SK-N-SH (cell line): Measurements from ENCODE around the gene ZNF530. TPM values are rescaled to one million over a fixed set of nuclear protein-coding genes. Genes with fewer than 3 reads are reported as not detected.
A peak's percentile ranks its signal among the peaks of the same experiment; 100 is the strongest.

Experiments used
- CTCF ChIA-PET: fragments of 300-600, 350-600 bp; formaldehyde crosslinking; extraction: SDS; loops from one replicate; lab custom pipeline; 2021; lab: Yijun Ruan, JAX
- POLR2A ChIA-PET: fragments of 350-600 bp; sonication (Branson Sonifier 250); formaldehyde crosslinking; extraction: SDS; loops from one replicate; lab custom pipeline; 2020; ENCODE audit warnings: antibody characterized with exemption, inconsistent platforms; lab: Yijun Ruan, JAX
- DNase-seq: peaks from one replicate; pipeline ENCODE4 v3.0.0; 2012
- H2AFZ ChIP-seq: fragments of 200-600 bp; sonication (generic); 2 replicates; pipeline ENCODE4 v1.8.1; 2016; ENCODE audit warnings: antibody characterized with exemption, mild to moderate bottlenecking, low read depth
- H3F3A ChIP-seq: fragments of 200-600 bp; sonication (generic); replicated peaks from 2 replicates; pipeline ENCODE3; 2016; ENCODE audit warnings: antibody characterized with exemption, mild to moderate bottlenecking; ENCODE audit not compliant: insufficient read depth
- H3K27ac ChIP-seq, 2 experiments: fragments of 200-500 bp in 1 of 2; fragments of 200-600 bp in 1 of 2; sonication (Bioruptor generic) in 1 of 2; sonication (generic), shearing (Covaris generic) in 1 of 2; 2 replicates each; pipeline versions ENCODE4 v1.5.1 to v1.6.1; 2014 to 2016; ENCODE audit warnings: low read depth in 2 of 2, inconsistent platforms in 1 of 2, low read length in 1 of 2, mild to moderate bottlenecking in 1 of 2, mixed read lengths in 1 of 2
- H3K27me3 ChIP-seq: fragments of 200-600 bp; sonication (generic), shearing (Covaris generic); 2 replicates; pipeline ENCODE4 v1.6.1; 2016; ENCODE audit warnings: mixed run types; ENCODE audit not compliant: insufficient read depth
- H3K36me3 ChIP-seq, 2 experiments: fragments of 200-500 bp in 1 of 2; fragments of 200-600 bp in 1 of 2; sonication (Bioruptor generic) in 1 of 2; sonication (generic) in 1 of 2; replicated peaks in 1 of 2; 2 replicates each; pipeline versions ENCODE3 to v1.5.1; 2014 to 2016; ENCODE audit warnings: low read length in 1 of 2, mild to moderate bottlenecking in 1 of 2; ENCODE audit not compliant: insufficient read depth in 2 of 2, control insufficient read depth in 1 of 2
- H3K4me1 ChIP-seq, 2 experiments: fragments of 200-500 bp in 1 of 2; fragments of 200-600 bp in 1 of 2; sonication (Bioruptor generic) in 1 of 2; sonication (generic), shearing (Covaris generic) in 1 of 2; 2 replicates each; pipeline versions ENCODE4 v1.5.1 to v1.6.1; 2014 to 2016; ENCODE audit warnings: low read depth in 1 of 2, low read length in 1 of 2, mixed run types in 1 of 2; ENCODE audit not compliant: insufficient read depth in 2 of 2, control insufficient read depth in 1 of 2
- H3K4me2 ChIP-seq: fragments of 200-600 bp; sonication (generic), shearing (Covaris generic); 2 replicates; pipeline ENCODE4 v1.6.1; 2017; ENCODE audit warnings: mixed run types
- H3K4me3 ChIP-seq, 2 experiments: fragments of 200-500 bp in 1 of 2; fragments of 200-600 bp in 1 of 2; sonication (Bioruptor generic) in 1 of 2; sonication (generic), shearing (Covaris generic) in 1 of 2; 2 replicates each; pipeline versions ENCODE4 v1.5.1 to v1.8.1; 2014 to 2016; ENCODE audit warnings: low read depth in 2 of 2, inconsistent platforms in 1 of 2, low read length in 1 of 2, mild to moderate bottlenecking in 1 of 2, mixed read lengths in 1 of 2, moderate library complexity in 1 of 2
- H3K79me2 ChIP-seq: fragments of 200-600 bp; sonication (generic); 2 replicates; pipeline ENCODE4 v1.8.1; 2017; ENCODE audit warnings: mild to moderate bottlenecking; ENCODE audit not compliant: insufficient read depth
- H3K9ac ChIP-seq: fragments of 200-600 bp; sonication (generic); 2 replicates; pipeline ENCODE4 v1.6.1; 2017; ENCODE audit warnings: mixed run types
- H3K9me2 ChIP-seq: fragments of 200-600 bp; sonication (generic); 2 replicates; pipeline ENCODE4 v1.6.1; 2017; ENCODE audit warnings: mixed run types
- H3K9me3 ChIP-seq: fragments of 200-600 bp; sonication (generic); 2 replicates; pipeline ENCODE4 v1.6.1; 2017; ENCODE audit warnings: mixed run types, mild to moderate bottlenecking, moderate library complexity
- H4K20me1 ChIP-seq: fragments of 200-600 bp; sonication (generic); 2 replicates; pipeline ENCODE4 v1.6.1; 2017; ENCODE audit warnings: mild to moderate bottlenecking, mixed run types; ENCODE audit not compliant: insufficient read depth
- CTCF ChIP-seq: fragments of 200-600 bp; sonication (generic); IDR thresholded peaks from 2 replicates; pipeline ENCODE4 v1.6.1; 2017; ENCODE audit warnings: antibody characterized with exemption, mild to moderate bottlenecking, moderate library complexity
- ELF1 ChIP-seq: IDR thresholded peaks from 2 replicates; pipeline ENCODE4 v1.4.0; 2012
- FOXJ3 ChIP-seq: sonication (generic); formaldehyde crosslinking; IDR thresholded peaks from 2 replicates; pipeline ENCODE4 v1.5.1; 2020; ENCODE audit warnings: mild to moderate bottlenecking, missing genetic modification reagents
- FOXM1 ChIP-seq: IDR thresholded peaks from 2 replicates; pipeline ENCODE4 v1.4.0; 2012; ENCODE audit warnings: low read depth, mild to moderate bottlenecking
- GATA2 ChIP-seq: sonication (generic); formaldehyde crosslinking; IDR thresholded peaks from 2 replicates; pipeline ENCODE4 v1.5.0; 2020; ENCODE audit warnings: mild to moderate bottlenecking, missing genetic modification reagents
- NFIC ChIP-seq: IDR thresholded peaks from 2 replicates; pipeline ENCODE4 v1.4.0; 2012; ENCODE audit warnings: borderline replicate concordance
- REST ChIP-seq: IDR thresholded peaks from 2 replicates; pipeline ENCODE4 v1.6.1; 2012; ENCODE audit warnings: mild to moderate bottlenecking, low read depth, low read length, moderate library complexity
- RFX5 ChIP-seq: IDR thresholded peaks from 2 replicates; pipeline ENCODE4 v1.6.1; 2012; ENCODE audit warnings: mild to moderate bottlenecking, improper control_type of control experiment, low read length
- TAF1 ChIP-seq: IDR thresholded peaks from 2 replicates; pipeline ENCODE4 v1.6.1; 2012; ENCODE audit warnings: low read depth, mild to moderate bottlenecking, low read length, moderate library complexity, borderline replicate concordance
- WGBS: methylation state at CpG from one replicate; pipeline ENCODE4 v1.1.6; 2017; ENCODE audit warnings: low lambda C conversion rate; 5-methylcytosine and 5-hydroxymethylcytosine counted together
- polyA plus RNA-seq, 3 experiments: library from polyadenylated mRNA; depleted of rRNA; stranded (reverse); fragments of >200 nt; gene quantifications; 2 replicates each; pipeline ENCODE4 v1.2.3, GENCODE V29; 2012
- TF ChIP-seq, protein P1 (sequence below): IDR thresholded peaks from 2 replicates; pipeline ENCODE4; 2012
- TF ChIP-seq, protein P2 (sequence below): IDR thresholded peaks from 2 replicates; pipeline ENCODE4 v1.4.0; 2012; ENCODE audit warnings: low read depth, borderline replicate concordance
- TF ChIP-seq, protein P3 (sequence below): fragments of 150-350 bp; IDR thresholded peaks from 2 replicates; pipeline ENCODE4 v1.6.1; 2016; ENCODE audit warnings: mild to moderate bottlenecking, low read depth, low read length
- TF ChIP-seq, protein P4 (sequence below): IDR thresholded peaks from 2 replicates; pipeline ENCODE4 v1.4.0; 2012; ENCODE audit warnings: low read depth, borderline replicate concordance

Gene ZNF530
- polyA plus RNA-seq, 1 of the 3 experiments (the other 2 are of a cell fraction) = 4.6 TPM

DNA sequence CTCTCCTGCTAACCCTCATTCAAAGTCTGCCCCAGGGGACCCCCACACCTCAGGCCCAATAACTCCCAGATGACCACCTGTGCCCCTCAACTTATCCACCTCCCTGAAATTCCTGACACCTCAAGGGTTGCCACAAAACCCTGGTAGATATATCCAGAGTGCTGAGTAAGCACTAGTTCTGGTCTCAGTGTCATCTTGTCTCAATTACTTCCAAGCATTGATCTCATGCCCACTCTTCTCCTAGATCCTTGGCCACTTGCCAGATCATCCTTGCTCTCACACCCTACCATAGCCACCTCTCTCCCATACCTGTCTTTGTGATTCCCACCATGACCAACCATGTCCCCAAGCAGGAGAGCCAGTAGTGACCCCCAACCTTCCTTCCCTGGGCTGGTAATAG, 23.0 kb upstream of the ZNF530 start (continued):
- TF ChIP-seq REST (no peak), CTCF (no peak), NFIC (no peak)

GRCh38 chr19:57578487-57579205, 21.0 kb upstream of the ZNF530 start, which contains the start of gene ZNF416:
Gene ZNF416, minus strand, starts transcription at chr19:57578911. Its CDS starts 207 bp downstream, at chr19:57578704.
- H3K9ac ChIP-seq = peak within 1 kb of the TSS; percentile 73
- H3K36me3 ChIP-seq = peaks cover 30 to 40% of the 10 kb centered on the region in 2 experiments
- H3F3A ChIP-seq = no peaks in the 10 kb centered on the region
- ChIA-PET CTCF (interaction anchor here (0.6 kb wide), 1 partner anchor 26 kb away, joined by 4 read pairs; no protein-coding TSS in a partner anchor), POLR2A (no interaction called here)
- peak within 1 kb of the TSS in 1 of 2 experiments; percentile 43; a peak in 2 of 4 replicates for H3K27ac ChIP-seq
- no peaks in the 10 kb centered on the region for H3K27me3 ChIP-seq
- peak within 1 kb of the TSS; percentile 80 to 96 for H3K4me3 ChIP-seq
- H2AFZ ChIP-seq = peak within 1 kb of the TSS; percentile 88
- peak within 1 kb of the TSS; percentile 83 for H3K4me2 ChIP-seq
- no peaks in the 10 kb centered on the region for H3K9me2 ChIP-seq
- DNase-seq = peak; percentile 98
- peaks cover 7% of the 10 kb centered on the region; the same call in 1 of the 2 replicates for H3K9me3 ChIP-seq
- peaks cover 21% of the 10 kb centered on the region for H3K79me2 ChIP-seq
- no peaks in the 10 kb centered on the region for H4K20me1 ChIP-seq
- H3K4me1 ChIP-seq = peaks cover 0 to 7% of the 10 kb centered on the region in 2 experiments; a peak in 1 of 4 replicates
- WGBS = 2% methylated on average over 15 of the region's 62 CpGs
- TF ChIP-seq, protein P1, sequence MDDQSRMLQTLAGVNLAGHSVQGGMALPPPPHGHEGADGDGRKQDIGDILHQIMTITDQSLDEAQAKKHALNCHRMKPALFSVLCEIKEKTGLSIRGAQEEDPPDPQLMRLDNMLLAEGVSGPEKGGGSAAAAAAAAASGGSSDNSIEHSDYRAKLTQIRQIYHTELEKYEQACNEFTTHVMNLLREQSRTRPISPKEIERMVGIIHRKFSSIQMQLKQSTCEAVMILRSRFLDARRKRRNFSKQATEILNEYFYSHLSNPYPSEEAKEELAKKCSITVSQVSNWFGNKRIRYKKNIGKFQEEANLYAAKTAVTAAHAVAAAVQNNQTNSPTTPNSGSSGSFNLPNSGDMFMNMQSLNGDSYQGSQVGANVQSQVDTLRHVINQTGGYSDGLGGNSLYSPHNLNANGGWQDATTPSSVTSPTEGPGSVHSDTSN = peak; percentile 85
- TF ChIP-seq, protein P2, sequence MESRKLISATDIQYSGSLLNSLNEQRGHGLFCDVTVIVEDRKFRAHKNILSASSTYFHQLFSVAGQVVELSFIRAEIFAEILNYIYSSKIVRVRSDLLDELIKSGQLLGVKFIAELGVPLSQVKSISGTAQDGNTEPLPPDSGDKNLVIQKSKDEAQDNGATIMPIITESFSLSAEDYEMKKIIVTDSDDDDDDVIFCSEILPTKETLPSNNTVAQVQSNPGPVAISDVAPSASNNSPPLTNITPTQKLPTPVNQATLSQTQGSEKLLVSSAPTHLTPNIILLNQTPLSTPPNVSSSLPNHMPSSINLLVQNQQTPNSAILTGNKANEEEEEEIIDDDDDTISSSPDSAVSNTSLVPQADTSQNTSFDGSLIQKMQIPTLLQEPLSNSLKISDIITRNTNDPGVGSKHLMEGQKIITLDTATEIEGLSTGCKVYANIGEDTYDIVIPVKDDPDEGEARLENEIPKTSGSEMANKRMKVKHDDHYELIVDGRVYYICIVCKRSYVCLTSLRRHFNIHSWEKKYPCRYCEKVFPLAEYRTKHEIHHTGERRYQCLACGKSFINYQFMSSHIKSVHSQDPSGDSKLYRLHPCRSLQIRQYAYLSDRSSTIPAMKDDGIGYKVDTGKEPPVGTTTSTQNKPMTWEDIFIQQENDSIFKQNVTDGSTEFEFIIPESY = peak; percentile 80
- TF ChIP-seq TAF1 = no peak
- TF ChIP-seq FOXJ3 (CRISPR knock-in tag) = no peak
- no peak; the same call in 1 of the 2 replicates for TF ChIP-seq RFX5
- TF ChIP-seq, protein P3, sequence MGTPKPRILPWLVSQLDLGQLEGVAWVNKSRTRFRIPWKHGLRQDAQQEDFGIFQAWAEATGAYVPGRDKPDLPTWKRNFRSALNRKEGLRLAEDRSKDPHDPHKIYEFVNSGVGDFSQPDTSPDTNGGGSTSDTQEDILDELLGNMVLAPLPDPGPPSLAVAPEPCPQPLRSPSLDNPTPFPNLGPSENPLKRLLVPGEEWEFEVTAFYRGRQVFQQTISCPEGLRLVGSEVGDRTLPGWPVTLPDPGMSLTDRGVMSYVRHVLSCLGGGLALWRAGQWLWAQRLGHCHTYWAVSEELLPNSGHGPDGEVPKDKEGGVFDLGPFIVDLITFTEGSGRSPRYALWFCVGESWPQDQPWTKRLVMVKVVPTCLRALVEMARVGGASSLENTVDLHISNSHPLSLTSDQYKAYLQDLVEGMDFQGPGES = peak; percentile 22; the same call in 1 of the 2 replicates
- TF ChIP-seq GATA2 (CRISPR knock-in tag) = no peak
- peak; percentile 91 for TF ChIP-seq ELF1
- TF ChIP-seq REST = no peak
- no peak for TF ChIP-seq FOXM1
- TF ChIP-seq, protein P4, sequence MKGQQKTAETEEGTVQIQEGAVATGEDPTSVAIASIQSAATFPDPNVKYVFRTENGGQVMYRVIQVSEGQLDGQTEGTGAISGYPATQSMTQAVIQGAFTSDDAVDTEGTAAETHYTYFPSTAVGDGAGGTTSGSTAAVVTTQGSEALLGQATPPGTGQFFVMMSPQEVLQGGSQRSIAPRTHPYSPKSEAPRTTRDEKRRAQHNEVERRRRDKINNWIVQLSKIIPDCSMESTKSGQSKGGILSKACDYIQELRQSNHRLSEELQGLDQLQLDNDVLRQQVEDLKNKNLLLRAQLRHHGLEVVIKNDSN = no peak
